Limb (tissue), 2 donors: ENCODE measurements around the gene PDGFRB.
"Not testable (repeated sequence)": the region's sequence is repeated elsewhere in the genome, so short reads cannot be mapped to it uniquely, and the experiment has no call there.

Experiments used
- DNase-seq, 2 donors: peaks; one replicate each; pipeline ENCODE4 v3.0.0-alpha.2; 2016; ENCODE audit errors: extremely low spot score in 2 of 2

PDGFRB gene

DNA sequence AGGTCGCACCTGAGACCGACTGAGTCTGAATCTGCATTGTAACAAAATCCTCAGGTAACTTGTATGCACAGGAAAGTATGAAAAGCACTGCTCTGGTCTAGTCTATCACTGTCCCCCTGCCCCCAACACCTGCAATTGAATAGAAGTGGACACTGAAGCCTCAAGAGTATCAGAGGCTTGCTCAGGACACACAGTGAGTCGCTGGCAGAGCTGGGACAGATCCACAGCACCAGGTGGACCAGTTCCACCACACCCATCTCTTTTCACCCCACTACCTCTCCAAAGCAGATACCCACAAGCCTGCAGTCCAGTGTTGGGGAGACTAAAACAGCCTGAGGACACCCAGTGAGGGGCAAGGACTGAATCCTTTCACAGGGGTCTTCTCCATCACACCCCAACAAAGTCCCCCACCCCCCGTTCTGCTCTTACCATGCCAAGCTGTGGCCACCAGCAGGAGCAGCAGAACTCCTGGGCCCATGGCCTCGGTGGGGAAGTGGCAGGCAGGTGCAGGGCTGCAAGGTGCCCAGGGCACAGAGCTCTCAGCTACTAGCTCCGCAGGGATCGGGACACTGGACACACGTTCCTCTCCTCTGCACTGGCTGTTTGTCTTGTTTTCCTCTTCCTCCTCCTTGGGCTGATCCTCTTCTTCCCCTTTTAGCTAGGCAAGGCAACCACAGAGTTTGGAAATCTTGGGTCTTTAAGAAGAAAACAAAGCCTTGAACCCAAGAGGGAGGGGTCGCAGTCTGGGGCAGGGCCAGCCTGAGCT, 69.5 kb downstream of the PDGFRB start, which contains the start of gene CSF1R:
Gene CSF1R (minus strand): TSS at position 605 of the 766 bp plus-strand sequence. CDS start 127 bp downstream, at position 478.
- DNase-seq: no peak

DNA sequence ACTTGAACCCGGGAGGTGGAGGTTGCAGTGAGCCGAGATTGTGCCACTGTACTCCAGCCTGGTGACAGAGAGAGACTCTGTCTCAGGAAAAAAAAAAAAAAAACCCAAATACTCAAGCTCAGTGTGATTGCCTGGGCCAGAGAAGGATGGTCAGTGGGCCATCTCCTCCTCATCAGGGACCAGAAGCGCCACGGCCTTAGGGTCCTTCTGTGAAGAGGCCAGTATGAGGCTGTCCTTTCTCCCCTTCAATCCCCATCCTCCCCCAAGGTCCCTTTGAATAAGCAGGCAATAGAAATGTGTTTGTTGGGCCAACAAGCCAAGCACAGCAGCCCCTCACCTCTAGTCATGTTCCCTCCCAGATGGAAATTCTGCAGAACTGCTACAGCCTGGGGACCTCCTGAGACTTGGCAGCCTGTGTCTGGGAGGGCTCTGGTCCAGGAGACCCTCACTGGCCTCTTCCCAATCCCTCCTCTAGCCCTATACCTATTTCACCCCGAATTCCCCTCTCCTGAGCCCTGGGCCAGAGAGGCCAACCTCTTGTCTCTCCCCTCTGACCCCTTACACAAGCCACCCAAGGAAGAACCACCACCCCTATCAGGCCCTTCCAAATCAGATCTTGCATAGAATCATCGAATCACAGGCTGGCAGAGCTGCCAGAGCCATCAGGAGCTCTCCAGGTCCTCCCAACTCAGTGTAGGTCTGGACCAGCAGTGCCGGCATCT, 70.3 kb downstream of the PDGFRB start:
- no peak for DNase-seq

DNA sequence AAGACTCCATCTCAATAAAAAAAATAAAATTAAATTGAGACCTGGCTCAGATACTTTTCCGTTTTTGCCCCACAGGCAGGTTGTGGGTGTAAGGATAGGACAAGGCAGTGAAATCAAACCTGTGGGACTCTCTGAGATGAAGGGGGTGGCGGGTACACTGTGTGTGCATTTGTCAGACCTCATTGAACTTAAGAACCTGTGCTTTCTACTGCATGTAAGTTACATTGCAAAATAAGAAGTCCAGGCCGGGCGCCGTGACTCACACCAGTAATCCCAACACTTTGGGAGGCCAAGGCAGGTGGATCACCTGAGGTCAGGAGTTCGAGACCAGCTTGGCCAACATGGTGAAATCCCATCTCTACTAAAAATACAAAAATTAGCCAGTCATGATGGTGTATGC, 70.9 kb downstream of the PDGFRB start:
- not testable (repeated sequence) for DNase-seq

DNA sequence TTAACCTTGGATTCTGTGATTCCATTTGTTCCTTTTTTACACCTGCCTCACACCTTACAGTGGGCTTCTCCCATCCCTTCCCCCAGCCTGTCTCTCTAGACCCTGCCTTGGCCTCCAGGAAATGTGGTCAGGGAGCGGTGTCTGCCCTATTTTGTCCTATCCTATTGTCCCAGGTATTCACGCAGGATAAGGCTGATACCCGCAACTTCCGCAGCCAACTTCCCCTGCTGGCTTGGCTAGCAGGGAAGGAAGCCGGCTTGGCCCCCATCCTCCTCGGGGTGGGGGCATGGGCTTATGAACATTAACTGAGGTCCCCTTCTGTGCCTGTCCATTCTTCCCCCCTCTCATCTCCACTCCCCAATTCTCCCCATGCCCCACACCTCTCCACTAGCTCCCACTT, 72.8 kb downstream of the PDGFRB start:
- DNase-seq: no peak

DNA sequence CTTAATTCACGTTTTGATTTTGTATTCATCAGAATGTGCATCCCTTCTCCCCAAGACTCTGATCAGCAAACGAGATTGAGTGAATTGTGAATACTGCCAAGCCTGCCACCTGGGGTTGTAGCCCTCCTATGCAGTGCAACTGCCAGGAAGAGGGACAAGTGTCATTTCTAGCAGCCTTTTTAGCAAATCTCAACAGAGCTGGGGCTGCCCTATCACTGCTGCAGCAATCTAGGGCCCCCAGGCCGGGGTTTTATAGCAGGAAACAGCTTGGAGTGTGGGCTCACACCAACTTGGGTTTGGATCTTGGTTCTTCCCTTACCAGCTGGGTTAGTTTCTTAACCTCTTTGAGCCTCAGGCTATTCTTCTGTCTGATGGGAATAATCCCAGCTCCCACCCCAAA, 73.3 kb downstream of the PDGFRB start:
- DNase-seq: no peak

DNA sequence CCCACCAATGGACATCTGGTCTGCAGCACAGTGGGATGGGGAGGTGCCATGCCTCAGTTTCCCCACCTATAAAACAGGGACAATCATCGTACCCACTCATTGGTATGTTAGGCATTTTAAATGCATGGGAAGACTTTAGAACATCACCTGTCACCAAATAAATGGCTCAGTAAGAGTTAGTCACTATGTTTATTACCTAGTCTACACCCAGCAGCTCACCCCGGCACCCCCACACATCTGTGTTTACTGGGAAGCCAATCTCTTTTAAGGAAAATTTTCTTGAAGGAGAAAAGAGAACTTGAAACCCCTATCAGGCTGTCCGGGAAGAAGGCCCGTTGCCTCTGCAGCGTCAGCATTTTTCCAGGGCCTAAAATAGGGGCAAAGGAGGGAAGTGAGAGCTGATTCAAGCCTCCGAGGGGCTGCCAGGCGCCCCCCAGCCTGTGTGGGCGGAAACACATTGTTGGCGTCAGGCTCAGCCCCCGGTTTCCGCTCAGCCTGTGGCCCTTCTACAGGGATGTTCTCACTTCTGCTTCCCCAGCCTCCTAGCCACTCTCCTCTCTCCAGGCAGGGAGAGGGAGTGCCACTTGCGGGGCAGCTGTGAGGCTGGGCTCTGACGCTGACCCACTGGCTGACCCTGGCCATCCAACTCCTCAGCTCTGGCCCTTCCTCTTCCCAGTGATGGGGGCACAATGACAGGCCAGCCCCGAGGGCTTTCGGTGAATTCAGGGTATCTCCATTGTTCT, 73.9 kb downstream of the PDGFRB start:
- peak; percentile 56 to 62 for DNase-seq

DNA sequence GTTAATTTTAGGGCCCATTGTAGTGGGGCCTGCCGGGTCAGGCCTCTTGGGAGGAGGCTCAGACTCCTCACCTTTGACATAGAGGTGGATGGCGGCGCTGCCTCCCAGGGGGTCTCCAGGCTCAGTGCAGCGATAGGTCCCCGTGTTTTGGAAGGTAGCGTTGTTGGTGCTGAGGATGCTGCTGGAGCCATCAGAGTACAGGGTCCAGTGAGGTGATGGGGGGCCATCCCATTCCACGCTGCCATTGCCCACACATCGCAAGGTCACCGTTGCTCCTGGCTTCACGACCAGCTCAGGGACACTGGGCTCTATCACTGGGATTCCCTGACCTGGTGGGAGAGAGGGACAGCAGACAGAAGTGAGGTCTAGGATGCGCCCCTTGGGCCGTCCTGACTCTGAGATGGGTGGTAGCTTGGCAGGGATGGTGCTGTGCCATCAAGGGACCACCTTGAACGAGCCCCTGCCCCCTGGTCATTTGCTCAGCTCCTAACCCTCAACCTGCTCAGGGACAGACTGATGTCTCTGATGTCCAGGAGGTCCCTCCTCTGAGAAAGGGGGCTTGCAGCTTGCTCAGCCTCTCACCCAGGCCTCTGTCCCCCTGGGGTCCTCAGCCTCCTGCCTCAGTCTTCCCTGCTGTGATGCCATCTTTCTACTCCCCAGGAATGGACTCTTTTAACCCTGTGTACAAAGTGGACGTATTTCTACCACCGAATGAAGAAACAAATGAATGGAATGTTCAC, 74.8 kb downstream of the PDGFRB start:
- DNase-seq: no peak

DNA sequence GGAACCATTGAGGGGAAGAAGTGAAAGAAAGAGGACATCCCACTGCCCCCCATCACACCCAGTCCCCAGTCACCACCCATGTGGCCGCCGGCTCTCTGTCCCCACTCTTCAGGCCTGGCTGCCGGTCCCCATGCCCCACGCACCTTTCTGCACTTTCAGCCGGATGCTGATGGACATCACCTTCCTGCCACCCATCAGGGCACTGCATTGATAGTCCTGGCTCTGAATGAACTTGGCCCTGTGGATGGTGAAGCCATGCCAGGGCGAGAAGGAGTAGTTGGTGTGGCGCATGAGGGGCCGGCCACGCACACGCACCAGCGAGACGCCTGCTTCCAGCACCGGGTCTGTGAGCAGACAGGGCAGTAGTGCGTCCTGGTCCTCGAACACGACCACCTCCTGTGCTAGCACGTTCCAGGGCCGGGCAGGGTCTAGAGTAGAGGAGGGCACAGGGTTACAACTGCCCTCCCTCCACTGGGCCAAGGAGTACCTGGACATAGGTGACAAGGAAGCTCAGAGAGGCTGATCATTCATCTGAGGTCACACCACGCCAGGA, 75.7 kb downstream of the PDGFRB start:
- DNase-seq: no peak

DNA sequence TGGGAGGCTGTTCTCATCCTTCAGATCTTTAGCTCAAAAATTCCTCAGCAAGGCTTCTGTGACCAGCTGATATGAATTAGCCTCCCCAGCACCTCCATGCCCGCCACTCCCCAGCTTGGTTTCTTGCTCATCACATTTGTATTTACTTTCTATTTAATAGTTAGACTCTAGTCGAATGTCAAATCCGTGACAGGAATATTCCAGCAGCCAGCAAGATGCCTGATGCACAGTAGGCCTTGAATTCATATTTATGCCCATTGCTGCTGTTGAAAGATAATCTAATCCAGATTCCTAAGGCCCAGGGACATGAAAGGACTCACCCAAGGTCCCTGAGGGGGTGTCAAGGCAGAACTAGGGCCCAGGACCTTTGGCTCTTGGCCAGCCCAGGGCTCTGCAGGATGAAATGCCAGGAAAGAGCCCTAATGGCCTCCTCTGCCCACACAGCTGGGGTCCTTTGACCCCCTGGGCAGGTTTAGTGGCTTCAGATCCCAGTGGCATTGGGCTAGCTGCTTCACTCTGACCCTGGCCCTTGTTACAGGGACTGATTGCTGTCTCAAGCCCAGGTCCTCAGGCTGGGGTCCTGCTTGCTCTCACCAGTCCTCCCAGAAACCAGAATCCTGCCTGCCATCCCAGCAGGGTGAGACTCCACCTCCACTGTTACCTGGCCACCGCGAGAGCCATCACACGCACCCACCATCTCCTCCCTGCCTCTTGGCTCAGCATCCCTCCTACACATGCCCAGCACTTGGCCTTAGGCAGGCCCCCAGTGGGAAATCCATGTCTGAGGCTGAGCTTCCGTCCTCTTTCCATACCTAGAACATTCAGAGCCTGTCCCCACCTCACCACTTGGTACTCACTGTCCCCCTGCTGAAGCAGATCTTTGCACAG, 76.6 kb downstream of the PDGFRB start:
- DNase-seq: no peak

DNA sequence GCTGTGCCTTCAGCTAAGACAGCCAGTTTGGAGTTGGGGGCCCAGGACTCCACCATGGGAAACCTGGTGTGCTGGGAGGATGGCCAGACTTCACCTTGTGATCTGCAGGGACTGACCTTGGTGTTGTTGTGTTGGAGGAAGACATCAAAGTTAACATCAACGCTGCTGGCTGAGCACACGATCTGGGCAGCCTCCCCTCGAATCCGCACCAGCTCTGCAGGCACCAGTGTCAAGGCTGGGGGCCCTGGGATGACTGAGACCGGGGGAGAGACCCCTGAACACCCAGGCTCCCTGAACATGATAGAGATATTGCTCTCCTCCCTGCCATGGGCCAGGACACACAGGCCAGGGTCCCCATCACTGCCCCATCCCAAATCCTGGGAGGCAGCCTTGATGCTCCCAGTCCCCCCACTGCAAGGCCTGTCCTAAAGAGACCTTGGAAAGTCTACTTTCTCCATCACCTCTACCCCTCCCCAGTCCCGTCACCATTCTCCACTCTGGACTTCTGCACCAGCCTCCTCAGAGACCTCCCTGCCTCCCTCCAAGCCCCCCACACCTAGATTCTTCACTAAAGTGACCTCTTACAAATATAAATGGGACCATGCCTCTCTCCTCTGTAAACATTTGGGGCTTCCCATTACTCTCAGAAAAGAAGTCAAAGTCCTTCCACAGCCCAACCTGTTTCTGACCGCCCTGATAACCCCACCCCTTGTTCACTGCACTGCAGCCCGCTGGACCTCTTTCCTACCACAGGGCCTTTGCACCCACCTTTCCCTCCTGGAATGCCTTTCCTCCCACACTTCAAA, 77.4 kb downstream of the PDGFRB start:
- DNase-seq: no peak

DNA sequence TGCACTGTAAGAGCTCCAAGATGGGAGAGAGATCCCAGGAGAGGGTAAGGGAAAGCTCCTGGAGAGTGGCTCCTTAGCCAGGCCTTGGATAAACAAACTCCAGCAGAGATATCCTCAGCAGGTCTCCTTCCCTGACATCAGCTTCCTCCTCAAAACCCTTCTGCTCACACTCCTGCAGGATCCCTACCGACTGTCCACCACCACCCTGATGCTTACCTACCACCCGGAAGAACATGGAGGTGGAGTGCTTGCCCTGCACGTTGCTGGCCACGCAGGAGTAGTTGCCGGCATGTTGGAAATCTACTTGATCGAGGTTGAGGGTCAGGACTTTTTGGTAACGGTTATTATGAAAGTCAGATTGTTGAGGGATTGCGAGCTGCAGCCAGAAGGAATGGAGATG, 78.6 kb downstream of the PDGFRB start:
- no peak for DNase-seq

DNA sequence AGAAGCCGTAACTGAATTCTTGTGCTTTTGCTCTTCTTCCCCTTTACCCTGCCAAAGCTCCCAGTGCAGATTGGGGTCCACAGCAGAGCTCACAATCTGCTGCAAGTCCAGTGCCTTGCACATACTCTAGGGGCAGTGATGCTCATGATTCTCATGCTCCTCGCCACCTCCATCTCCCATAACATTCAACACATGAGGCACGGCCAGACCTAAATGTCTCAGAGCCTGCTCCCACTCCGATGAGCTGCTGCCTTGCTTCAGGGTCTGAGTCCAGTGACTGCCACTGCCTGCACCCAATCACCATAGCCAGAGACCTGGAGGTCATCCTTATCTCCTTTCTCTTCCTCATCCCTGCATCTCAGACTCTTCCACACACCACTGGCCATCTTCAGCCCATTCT, 79.8 kb downstream of the PDGFRB start:
- no peak for DNase-seq

DNA sequence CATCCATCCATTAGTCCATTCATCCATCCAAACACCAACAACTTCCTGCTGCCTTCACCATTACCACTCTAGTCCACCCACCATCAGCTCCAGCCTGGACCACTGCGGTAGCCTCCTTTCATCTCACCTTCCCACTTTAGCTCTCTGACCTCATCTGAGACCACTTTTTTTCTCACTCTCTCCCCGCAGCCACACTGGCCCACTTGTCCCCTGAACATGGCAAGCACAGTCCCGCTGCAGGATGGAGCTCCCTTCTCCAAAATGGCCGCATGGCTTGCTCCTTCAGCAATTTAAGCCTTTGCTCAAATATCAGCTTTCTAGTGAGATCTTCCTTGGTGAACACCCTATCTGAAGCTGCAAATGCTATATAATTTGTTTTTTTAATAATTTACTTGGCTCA, 80.4 kb downstream of the PDGFRB start:
- no peak for DNase-seq

DNA sequence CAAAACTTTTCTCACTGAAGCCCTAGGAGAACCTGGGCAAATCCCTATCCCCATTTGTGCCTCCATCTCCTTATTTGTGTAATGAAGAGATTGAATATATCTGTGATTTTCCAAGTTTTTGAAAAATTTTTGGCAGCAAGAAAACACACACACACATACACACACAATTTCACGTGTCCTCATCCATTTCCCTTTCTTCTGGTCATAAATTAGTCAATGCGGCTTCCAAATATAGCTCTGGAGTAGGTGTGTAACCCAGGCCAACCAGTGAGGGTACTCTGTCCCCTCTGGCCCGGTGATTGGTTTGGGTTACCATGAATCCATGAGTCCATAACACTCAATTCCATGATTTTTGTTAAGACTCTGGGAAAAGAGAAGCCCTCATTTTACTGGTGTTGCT, 82.0 kb downstream of the PDGFRB start:
- DNase-seq: peak in 1 of 2 donors; percentile 2

DNA sequence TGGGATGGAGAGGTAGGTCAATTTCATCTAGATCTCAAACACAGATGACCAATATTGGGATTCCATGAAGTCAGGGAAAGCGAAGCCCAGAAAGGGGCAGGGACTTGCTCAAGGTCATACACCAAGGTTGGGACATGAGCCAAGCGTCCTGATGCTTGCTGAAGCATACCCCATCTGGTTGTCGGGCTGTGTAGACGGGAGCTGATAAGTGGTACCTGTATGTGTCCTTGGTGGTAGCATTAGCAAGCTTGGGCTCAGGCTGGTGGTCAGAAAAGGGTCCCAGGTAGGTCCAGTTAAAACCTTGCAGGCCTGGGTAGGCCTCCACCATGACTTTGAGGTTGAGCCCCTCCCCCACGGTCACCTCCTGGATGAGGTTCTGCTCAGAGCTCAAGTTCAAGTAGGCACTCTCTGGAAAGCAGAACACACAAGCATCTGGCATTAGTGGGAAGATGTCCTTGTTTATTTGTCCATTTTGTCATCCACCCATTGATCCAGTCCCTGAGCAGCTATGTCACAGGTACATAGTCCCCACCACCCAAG, 82.5 kb downstream of the PDGFRB start:
- peak in 1 of 2 donors; percentile 11 for DNase-seq

DNA sequence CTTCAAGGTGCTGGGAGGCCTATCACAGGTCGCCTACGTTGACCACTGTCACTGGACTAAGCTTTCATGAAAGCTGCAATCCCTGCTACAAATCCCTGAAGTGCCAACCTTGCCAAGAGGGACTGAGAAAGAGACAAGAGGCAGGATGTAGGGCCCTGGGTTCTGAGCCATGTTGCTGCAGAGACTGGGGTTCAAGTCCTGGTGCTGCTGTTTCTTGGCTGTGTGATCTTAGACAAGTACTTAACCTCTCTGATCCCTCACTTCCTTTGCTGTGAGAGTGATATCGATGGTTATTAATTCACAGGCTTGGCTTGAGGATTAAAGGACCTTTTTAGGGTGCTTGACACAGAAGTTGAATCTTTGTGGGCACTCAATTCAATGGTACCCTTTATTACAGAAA, 84.8 kb downstream of the PDGFRB start:
- DNase-seq: peak in 1 of 2 donors; percentile 12

DNA sequence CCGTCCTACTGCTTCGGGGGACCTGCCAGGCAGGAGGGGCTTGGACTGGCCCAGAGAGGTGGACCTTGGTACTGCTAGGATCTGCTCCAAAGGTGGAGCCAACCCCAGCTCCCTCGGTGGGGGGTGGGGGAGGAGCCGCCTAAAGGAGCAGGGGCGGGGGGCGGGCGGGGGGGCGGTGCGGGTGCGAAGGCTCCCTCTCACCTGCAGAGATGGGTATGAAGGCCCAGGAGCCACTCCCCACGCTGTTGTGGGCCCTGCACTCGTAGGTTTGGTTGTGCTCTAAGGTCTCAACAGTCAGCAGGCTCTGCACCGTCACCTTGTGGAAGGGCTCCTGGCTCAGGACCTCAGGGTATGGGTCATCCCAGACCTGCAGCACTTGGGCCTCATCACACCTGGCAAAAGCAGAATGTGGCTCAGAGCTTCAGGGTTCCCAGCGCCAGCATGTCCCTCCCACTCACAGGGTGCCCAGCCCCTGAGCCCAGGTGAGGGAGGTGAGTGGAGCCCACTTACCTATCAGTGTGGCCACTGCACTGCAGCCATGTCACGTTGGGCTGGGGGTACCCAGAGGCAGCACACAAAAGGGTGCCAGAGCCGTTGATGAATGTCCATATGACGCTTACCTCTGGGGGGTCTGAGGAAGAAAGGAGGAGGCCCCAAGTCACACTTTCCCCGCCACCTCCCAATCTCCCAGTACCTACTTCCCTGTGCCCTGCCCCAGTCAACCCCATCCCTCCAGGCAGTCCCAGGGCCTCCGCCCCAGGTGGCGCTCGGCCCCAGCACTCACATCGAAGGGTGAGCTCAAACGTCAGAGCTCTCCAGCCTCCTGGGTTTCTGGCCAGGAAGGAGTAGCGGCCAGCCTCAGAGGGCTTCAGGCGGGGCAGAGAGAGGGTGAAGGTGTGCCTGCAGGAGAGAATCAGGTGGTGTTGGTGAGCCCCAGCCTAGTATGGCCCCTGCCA, 85.7 kb downstream of the PDGFRB start:
- DNase-seq: peak in 1 of 2 donors; percentile 26
